H1 (cell line): ENCODE results near the gene CYP4Z1. TPM values are rescaled to one million over a fixed set of nuclear protein-coding genes. Genes with fewer than 3 reads are reported as not detected.
"Not testable (repeated sequence)": the region's sequence is repeated elsewhere in the genome, so short reads cannot be mapped to it uniquely, and the experiment has no call there.

Experiments used
- CTCF ChIA-PET: fragments of 300-600 bp; sonication (Branson Sonifier 250); formaldehyde crosslinking; loops from one replicate; lab custom pipeline; 2021; ENCODE audit not compliant: partially characterized antibody; lab: Charles Lee
- POLR2A ChIA-PET: fragments of 300-600 bp; sonication (Branson Sonifier 250); formaldehyde crosslinking; loops from one replicate; lab custom pipeline; 2021; ENCODE audit warnings: inconsistent platforms; ENCODE audit not compliant: partially characterized antibody; lab: Charles Lee
- DNase-seq, 2 experiments: peaks; one replicate each; pipeline versions ENCODE4 v3.0.0 to v3.0.0-alpha.2; 2010 to 2022; ENCODE audit warnings: low spot score in 2 of 2, low read depth in 1 of 2, mixed read lengths in 1 of 2
- FAIRE-seq: peaks from 2 replicates; lab custom pipeline; 2011; peaks lifted over from hg19 to GRCh38; lab: Jason Lieb, UNC
- H2AFZ ChIP-seq: 2 replicates; pipeline ENCODE4 v1.8.1; 2012; ENCODE audit warnings: low read length, inconsistent platforms
- H2AK5ac ChIP-seq: 2 replicates; pipeline ENCODE4 v1.6.1; 2013; ENCODE audit warnings: low read depth, low read length
- H2BK120ac ChIP-seq: replicated peaks from 2 replicates; pipeline ENCODE3; 2013; ENCODE audit warnings: low read depth, low read length, inconsistent platforms
- H2BK12ac ChIP-seq: 2 replicates; pipeline ENCODE4 v1.6.1; 2013; ENCODE audit warnings: low read depth, low read length
- H2BK15ac ChIP-seq: 2 replicates; pipeline ENCODE4 v1.6.1; 2013; ENCODE audit warnings: low read length
- H2BK20ac ChIP-seq: 2 replicates; pipeline ENCODE4 v1.6.1; 2013; ENCODE audit warnings: low read length
- H2BK5ac ChIP-seq: 2 replicates; pipeline ENCODE4 v1.6.1; 2013; ENCODE audit warnings: low read depth, low read length
- H3K14ac ChIP-seq: 2 replicates; pipeline ENCODE4 v1.6.1; 2013; ENCODE audit warnings: inconsistent platforms; ENCODE audit not compliant: insufficient read length
- H3K18ac ChIP-seq: 2 replicates; pipeline ENCODE4 v1.6.1; 2013; ENCODE audit warnings: low read length; ENCODE audit errors: extremely low read depth
- H3K23ac ChIP-seq: 2 replicates; pipeline ENCODE4 v1.6.1; 2013; ENCODE audit warnings: inconsistent platforms; ENCODE audit not compliant: insufficient read length
- H3K23me2 ChIP-seq: 2 replicates; pipeline ENCODE4 v1.6.1; 2013; ENCODE audit warnings: low read depth, low read length
- H3K27ac ChIP-seq: 2 replicates; pipeline ENCODE4 v1.6.1; 2011; ENCODE audit warnings: low read depth, low read length, inconsistent platforms
- H3K27me3 ChIP-seq, 4 experiments: replicated peaks in 1 of 4; 1 replicate in 1 of 4; 2 replicates in 3 of 4; pipeline versions ENCODE4 v1.6.1 to v1.8.1; 2011 to 2013; ENCODE audit warnings: low read length in 3 of 4, mild to moderate bottlenecking in 3 of 4, inconsistent platforms in 2 of 4, mixed read lengths in 2 of 4, moderate library complexity in 1 of 4; ENCODE audit not compliant: control insufficient read depth in 3 of 4, insufficient read depth in 3 of 4; ENCODE audit errors: extremely low read depth in 1 of 4
- H3K36me3 ChIP-seq, 4 experiments: 2 replicates each; pipeline versions ENCODE4 v1.6.1 to v1.8.1; 2011 to 2013; ENCODE audit warnings: mild to moderate bottlenecking in 4 of 4, low read length in 3 of 4, moderate library complexity in 2 of 4, control low read depth in 1 of 4, inconsistent platforms in 1 of 4; ENCODE audit not compliant: insufficient read depth in 4 of 4, control insufficient read depth in 2 of 4
- H3K4ac ChIP-seq: replicated peaks from 2 replicates; pipeline ENCODE3; 2013; ENCODE audit warnings: low read length, low read depth, mixed read lengths, inconsistent platforms; ENCODE audit not compliant: insufficient read length
- H3K4me1 ChIP-seq, 4 experiments: replicated peaks in 1 of 4; 1 replicate in 1 of 4; 2 replicates in 3 of 4; pipeline versions ENCODE4 v1.6.1 to v1.8.1; 2011 to 2013; ENCODE audit warnings: low read length in 3 of 4, inconsistent platforms in 2 of 4, mixed read lengths in 1 of 4; ENCODE audit not compliant: insufficient read depth in 4 of 4, control insufficient read depth in 3 of 4
- H3K4me2 ChIP-seq, 2 experiments: 2 replicates each; pipeline versions ENCODE4 v1.6.1 to v1.8.1; 2011 to 2013; ENCODE audit warnings: low read depth in 2 of 2, low read length in 2 of 2, control low read depth in 1 of 2, inconsistent platforms in 1 of 2, mild to moderate bottlenecking in 1 of 2; ENCODE audit not compliant: insufficient read depth in 1 of 2
- H3K4me3 ChIP-seq, 4 experiments: fragments of 200-600, 300-600 bp in 1 of 4; sonication (generic), shearing (Covaris generic), sonication (Bioruptor Twin) in 1 of 4; 2 replicates each; pipeline versions ENCODE4 v1.5.1 to v1.8.1; 2011 to 2016; ENCODE audit warnings: low read length in 4 of 4, low read depth in 3 of 4, control low read depth in 2 of 4, inconsistent platforms in 2 of 4, mild to moderate bottlenecking in 2 of 4, mixed read lengths in 1 of 4, moderate library complexity in 1 of 4; ENCODE audit not compliant: insufficient read depth in 2 of 4; ENCODE audit errors: extremely low read depth in 1 of 4
- H3K56ac ChIP-seq: replicated peaks from 2 replicates; pipeline ENCODE3; 2013; ENCODE audit warnings: low read depth, mild to moderate bottlenecking, mixed read lengths, low read length, inconsistent platforms; ENCODE audit not compliant: insufficient read length
- H3K79me1 ChIP-seq: 2 replicates; pipeline ENCODE4 v1.6.1; 2013; ENCODE audit warnings: low read depth, low read length, control low read depth
- H3K79me2 ChIP-seq, 2 experiments: 2 replicates each; pipeline versions ENCODE4 v1.6.1 to v1.8.1; 2012 to 2013; ENCODE audit warnings: low read length in 2 of 2, mild to moderate bottlenecking in 2 of 2, inconsistent platforms in 1 of 2; ENCODE audit not compliant: insufficient read depth in 2 of 2, control insufficient read depth in 1 of 2
- H3K9ac ChIP-seq, 4 experiments: replicated peaks in 1 of 4; 1 replicate in 1 of 4; 2 replicates in 3 of 4; pipeline versions ENCODE4 v1.6.1 to v1.8.1; 2011 to 2013; ENCODE audit warnings: low read depth in 3 of 4, low read length in 3 of 4, control low read depth in 2 of 4, mild to moderate bottlenecking in 2 of 4, moderate library complexity in 2 of 4, inconsistent platforms in 1 of 4; ENCODE audit errors: extremely low read depth in 1 of 4
- H3K9me3 ChIP-seq, 2 experiments: 2 replicates each; pipeline versions ENCODE4 v1.6.1 to v1.8.1; 2012 to 2013; ENCODE audit warnings: mild to moderate bottlenecking in 2 of 2, moderate library complexity in 2 of 2, control low read depth in 1 of 2, inconsistent platforms in 1 of 2, low read depth in 1 of 2, low read length in 1 of 2, mixed read lengths in 1 of 2; ENCODE audit not compliant: insufficient read depth in 2 of 2
- H4K20me1 ChIP-seq, 2 experiments: replicated peaks in 1 of 2; 2 replicates each; pipeline versions ENCODE3 to v1.8.1; 2011 to 2013; ENCODE audit warnings: inconsistent platforms in 2 of 2, low read length in 2 of 2, mild to moderate bottlenecking in 1 of 2; ENCODE audit not compliant: insufficient read depth in 2 of 2, control insufficient read depth in 1 of 2
- H4K5ac ChIP-seq: 2 replicates; pipeline ENCODE4 v1.6.1; 2013; ENCODE audit warnings: low read length, low read depth, mixed read lengths, inconsistent platforms; ENCODE audit not compliant: insufficient read length
- H4K8ac ChIP-seq: 2 replicates; pipeline ENCODE4 v1.8.0; 2013; ENCODE audit warnings: mild to moderate bottlenecking, moderate library complexity, low read length, inconsistent platforms; ENCODE audit not compliant: insufficient read depth; ENCODE audit errors: extremely low read depth
- H4K91ac ChIP-seq: replicated peaks from 2 replicates; pipeline ENCODE3; 2013; ENCODE audit warnings: low read length, mixed read lengths, inconsistent platforms; ENCODE audit not compliant: insufficient read length
- WGBS, 2 experiments: shearing (Covaris generic) in 1 of 2; methylation state at CpG; one replicate each; pipeline versions ENCODE4 v1.1.6 to v1.1.7; 2013 to 2015; ENCODE audit warnings: low lambda C conversion rate in 2 of 2, mixed read lengths in 2 of 2, inconsistent platforms in 1 of 2, low coverage in 1 of 2, missing lambda C conversion rate in 1 of 2; ENCODE audit not compliant: insufficient replicate concordance in 2 of 2, insufficient coverage in 1 of 2, insufficient read length in 1 of 2; ENCODE audit errors: extremely low coverage in 1 of 2, missing lambda C conversion rate in 1 of 2; 5-methylcytosine and 5-hydroxymethylcytosine counted together
- polyA plus RNA-seq, 7 experiments: library from polyadenylated mRNA; depleted of rRNA in 3 of 7; stranded (reverse) in 5 of 7; unstranded in 2 of 7; fragments of >200 nt in 5 of 7; fragments of 200-250 nt in 2 of 7; gene quantifications; 1 replicate in 5 of 7; 2 replicates in 1 of 7; 4 replicates in 1 of 7; pipeline versions ENCODE4 v1.2.1 to v1.2.3, GENCODE V29; 2011 to 2013; ENCODE audit warnings: missing spikeins in 2 of 7, mixed read lengths in 2 of 7
- total RNA-seq: library from RNA; stranded (reverse); fragmentation: NEBNext Ultra II Directional; extraction: Animal tissue kit (Norgen Biotek cat#: 25700); gene quantifications from 2 replicates; pipeline ENCODE4 v1.2.1, GENCODE V29; 2021

CYP4Z1 gene
- total and polyA plus RNA-seq, 2 of the 8 experiments (the other 6 are each of a cell fraction or from before 2014, with no cell fraction given): not detected

DNA sequence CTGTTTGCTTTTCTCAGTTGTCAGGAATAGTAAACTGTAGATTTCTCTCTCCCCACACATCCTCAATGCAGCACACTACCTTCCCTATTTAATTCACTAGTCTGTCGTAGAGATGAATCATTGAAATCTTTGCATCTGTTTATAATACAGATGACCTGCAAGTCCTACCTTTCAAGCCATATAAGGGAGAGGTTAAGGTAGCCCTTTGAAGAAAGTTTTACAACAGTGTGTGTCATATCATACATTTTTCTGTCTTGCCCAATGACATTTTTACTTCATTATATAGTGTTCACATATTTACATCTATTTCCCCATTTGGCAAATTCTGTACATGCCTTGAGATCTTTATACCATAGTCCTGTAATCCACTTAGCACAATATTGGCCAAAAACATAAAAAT lies 79.5 kb downstream of the CYP4Z1 start:
- H2AK5ac ChIP-seq, H3K18ac ChIP-seq, H3K79me1 ChIP-seq, H2BK20ac ChIP-seq, H2BK5ac ChIP-seq, H3K4me3 ChIP-seq, H2AFZ ChIP-seq, H2BK12ac ChIP-seq, H3K9me3 ChIP-seq, H3K4me1 ChIP-seq, H3K27ac ChIP-seq, H3K9ac ChIP-seq, H3K14ac ChIP-seq, H4K8ac ChIP-seq, H3K79me2 ChIP-seq, FAIRE-seq, H4K91ac ChIP-seq, H2BK15ac ChIP-seq, H3K4ac ChIP-seq, H3K36me3 ChIP-seq, DNase-seq, H2BK120ac ChIP-seq, H3K23me2 ChIP-seq, POLR2A ChIA-PET, H3K4me2 ChIP-seq, H3K27me3 ChIP-seq, H4K20me1 ChIP-seq, H4K5ac ChIP-seq, H3K56ac ChIP-seq, H3K23ac ChIP-seq: not testable (repeated sequence)
- 69% methylated on average over 1 of the region's 1 CpG; no CpG with 5 or more reads in 1 of the 2 experiments for WGBS, 2 experiments
- CTCF ChIA-PET: interaction anchor here (0.8 to 3.3 kb wide), 6 partner anchors 8 to 144 kb away, joined by 3 to 12 read pairs (median 3); partner anchors contain the start of gene CYP4A22
